H1 (cell line): ENCODE results near the gene ABL1. TPM values are rescaled to one million over a fixed set of nuclear protein-coding genes. Genes with fewer than 3 reads are reported as not detected.

Source experiments
- CTCF ChIA-PET: fragments of 300-600 bp; sonication (Branson Sonifier 250); formaldehyde crosslinking; loops from one replicate; lab custom pipeline; 2021; ENCODE audit not compliant: partially characterized antibody; lab: Charles Lee
- POLR2A ChIA-PET: fragments of 300-600 bp; sonication (Branson Sonifier 250); formaldehyde crosslinking; loops from one replicate; lab custom pipeline; 2021; ENCODE audit warnings: inconsistent platforms; ENCODE audit not compliant: partially characterized antibody; lab: Charles Lee
- DNase-seq, 2 experiments: peaks; one replicate each; pipeline versions ENCODE4 v3.0.0 to v3.0.0-alpha.2; 2010 to 2022; ENCODE audit warnings: low spot score in 2 of 2, low read depth in 1 of 2, mixed read lengths in 1 of 2
- FAIRE-seq: peaks from 2 replicates; lab custom pipeline; 2011; peaks lifted over from hg19 to GRCh38; lab: Jason Lieb, UNC
- H2AFZ ChIP-seq: 2 replicates; pipeline ENCODE4 v1.8.1; 2012; ENCODE audit warnings: low read length, inconsistent platforms
- H2AK5ac ChIP-seq: 2 replicates; pipeline ENCODE4 v1.6.1; 2013; ENCODE audit warnings: low read depth, low read length
- H2BK120ac ChIP-seq: replicated peaks from 2 replicates; pipeline ENCODE3; 2013; ENCODE audit warnings: low read depth, low read length, inconsistent platforms
- H2BK12ac ChIP-seq: 2 replicates; pipeline ENCODE4 v1.6.1; 2013; ENCODE audit warnings: low read depth, low read length
- H2BK15ac ChIP-seq: 2 replicates; pipeline ENCODE4 v1.6.1; 2013; ENCODE audit warnings: low read length
- H2BK20ac ChIP-seq: 2 replicates; pipeline ENCODE4 v1.6.1; 2013; ENCODE audit warnings: low read length
- H2BK5ac ChIP-seq: 2 replicates; pipeline ENCODE4 v1.6.1; 2013; ENCODE audit warnings: low read depth, low read length
- H3K14ac ChIP-seq: 2 replicates; pipeline ENCODE4 v1.6.1; 2013; ENCODE audit warnings: inconsistent platforms; ENCODE audit not compliant: insufficient read length
- H3K18ac ChIP-seq: 2 replicates; pipeline ENCODE4 v1.6.1; 2013; ENCODE audit warnings: low read length; ENCODE audit errors: extremely low read depth
- H3K23ac ChIP-seq: 2 replicates; pipeline ENCODE4 v1.6.1; 2013; ENCODE audit warnings: inconsistent platforms; ENCODE audit not compliant: insufficient read length
- H3K23me2 ChIP-seq: 2 replicates; pipeline ENCODE4 v1.6.1; 2013; ENCODE audit warnings: low read depth, low read length
- H3K27ac ChIP-seq: 2 replicates; pipeline ENCODE4 v1.6.1; 2011; ENCODE audit warnings: low read depth, low read length, inconsistent platforms
- H3K27me3 ChIP-seq, 4 experiments: replicated peaks in 1 of 4; 1 replicate in 1 of 4; 2 replicates in 3 of 4; pipeline versions ENCODE4 v1.6.1 to v1.8.1; 2011 to 2013; ENCODE audit warnings: low read length in 3 of 4, mild to moderate bottlenecking in 3 of 4, inconsistent platforms in 2 of 4, mixed read lengths in 2 of 4, moderate library complexity in 1 of 4; ENCODE audit not compliant: control insufficient read depth in 3 of 4, insufficient read depth in 3 of 4; ENCODE audit errors: extremely low read depth in 1 of 4
- H3K36me3 ChIP-seq, 4 experiments: 2 replicates each; pipeline versions ENCODE4 v1.6.1 to v1.8.1; 2011 to 2013; ENCODE audit warnings: mild to moderate bottlenecking in 4 of 4, low read length in 3 of 4, moderate library complexity in 2 of 4, control low read depth in 1 of 4, inconsistent platforms in 1 of 4; ENCODE audit not compliant: insufficient read depth in 4 of 4, control insufficient read depth in 2 of 4
- H3K4ac ChIP-seq: replicated peaks from 2 replicates; pipeline ENCODE3; 2013; ENCODE audit warnings: low read length, low read depth, mixed read lengths, inconsistent platforms; ENCODE audit not compliant: insufficient read length
- H3K4me1 ChIP-seq, 4 experiments: replicated peaks in 1 of 4; 1 replicate in 1 of 4; 2 replicates in 3 of 4; pipeline versions ENCODE4 v1.6.1 to v1.8.1; 2011 to 2013; ENCODE audit warnings: low read length in 3 of 4, inconsistent platforms in 2 of 4, mixed read lengths in 1 of 4; ENCODE audit not compliant: insufficient read depth in 4 of 4, control insufficient read depth in 3 of 4
- H3K4me2 ChIP-seq, 2 experiments: 2 replicates each; pipeline versions ENCODE4 v1.6.1 to v1.8.1; 2011 to 2013; ENCODE audit warnings: low read depth in 2 of 2, low read length in 2 of 2, control low read depth in 1 of 2, inconsistent platforms in 1 of 2, mild to moderate bottlenecking in 1 of 2; ENCODE audit not compliant: insufficient read depth in 1 of 2
- H3K4me3 ChIP-seq, 4 experiments: fragments of 200-600, 300-600 bp in 1 of 4; sonication (generic), shearing (Covaris generic), sonication (Bioruptor Twin) in 1 of 4; 2 replicates each; pipeline versions ENCODE4 v1.5.1 to v1.8.1; 2011 to 2016; ENCODE audit warnings: low read length in 4 of 4, low read depth in 3 of 4, control low read depth in 2 of 4, inconsistent platforms in 2 of 4, mild to moderate bottlenecking in 2 of 4, mixed read lengths in 1 of 4, moderate library complexity in 1 of 4; ENCODE audit not compliant: insufficient read depth in 2 of 4; ENCODE audit errors: extremely low read depth in 1 of 4
- H3K56ac ChIP-seq: replicated peaks from 2 replicates; pipeline ENCODE3; 2013; ENCODE audit warnings: low read depth, mild to moderate bottlenecking, mixed read lengths, low read length, inconsistent platforms; ENCODE audit not compliant: insufficient read length
- H3K79me1 ChIP-seq: 2 replicates; pipeline ENCODE4 v1.6.1; 2013; ENCODE audit warnings: low read depth, low read length, control low read depth
- H3K79me2 ChIP-seq, 2 experiments: 2 replicates each; pipeline versions ENCODE4 v1.6.1 to v1.8.1; 2012 to 2013; ENCODE audit warnings: low read length in 2 of 2, mild to moderate bottlenecking in 2 of 2, inconsistent platforms in 1 of 2; ENCODE audit not compliant: insufficient read depth in 2 of 2, control insufficient read depth in 1 of 2
- H3K9ac ChIP-seq, 4 experiments: replicated peaks in 1 of 4; 1 replicate in 1 of 4; 2 replicates in 3 of 4; pipeline versions ENCODE4 v1.6.1 to v1.8.1; 2011 to 2013; ENCODE audit warnings: low read depth in 3 of 4, low read length in 3 of 4, control low read depth in 2 of 4, mild to moderate bottlenecking in 2 of 4, moderate library complexity in 2 of 4, inconsistent platforms in 1 of 4; ENCODE audit errors: extremely low read depth in 1 of 4
- H3K9me3 ChIP-seq, 2 experiments: 2 replicates each; pipeline versions ENCODE4 v1.6.1 to v1.8.1; 2012 to 2013; ENCODE audit warnings: mild to moderate bottlenecking in 2 of 2, moderate library complexity in 2 of 2, control low read depth in 1 of 2, inconsistent platforms in 1 of 2, low read depth in 1 of 2, low read length in 1 of 2, mixed read lengths in 1 of 2; ENCODE audit not compliant: insufficient read depth in 2 of 2
- H4K20me1 ChIP-seq, 2 experiments: replicated peaks in 1 of 2; 2 replicates each; pipeline versions ENCODE3 to v1.8.1; 2011 to 2013; ENCODE audit warnings: inconsistent platforms in 2 of 2, low read length in 2 of 2, mild to moderate bottlenecking in 1 of 2; ENCODE audit not compliant: insufficient read depth in 2 of 2, control insufficient read depth in 1 of 2
- H4K5ac ChIP-seq: 2 replicates; pipeline ENCODE4 v1.6.1; 2013; ENCODE audit warnings: low read length, low read depth, mixed read lengths, inconsistent platforms; ENCODE audit not compliant: insufficient read length
- H4K8ac ChIP-seq: 2 replicates; pipeline ENCODE4 v1.8.0; 2013; ENCODE audit warnings: mild to moderate bottlenecking, moderate library complexity, low read length, inconsistent platforms; ENCODE audit not compliant: insufficient read depth; ENCODE audit errors: extremely low read depth
- H4K91ac ChIP-seq: replicated peaks from 2 replicates; pipeline ENCODE3; 2013; ENCODE audit warnings: low read length, mixed read lengths, inconsistent platforms; ENCODE audit not compliant: insufficient read length
- BACH1 ChIP-seq: IDR thresholded peaks from 2 replicates; pipeline ENCODE4 v1.6.1; 2012; ENCODE audit warnings: low read length, improper control_type of control experiment
- EGR1 ChIP-seq: IDR thresholded peaks from 2 replicates; pipeline ENCODE4 v1.6.1; 2011; ENCODE audit warnings: low read depth, low read length, borderline replicate concordance
- GTF2F1 ChIP-seq: IDR thresholded peaks from 2 replicates; pipeline ENCODE4 v1.6.1; 2012; ENCODE audit warnings: low read depth, low read length, improper control_type of control experiment, borderline replicate concordance
- NRF1 ChIP-seq: IDR thresholded peaks from 2 replicates; pipeline ENCODE4 v1.6.1; 2011; ENCODE audit warnings: mild to moderate bottlenecking, low read depth, low read length, improper control_type of control experiment
- PHF8 ChIP-seq: fragments of 200-600 bp; sonication (generic); conservative IDR thresholded peaks from 2 replicates; pipeline ENCODE4 v1.7.1; 2012; ENCODE audit warnings: low read depth, mild to moderate bottlenecking, inconsistent platforms, low read length, moderate library complexity
- RFX5 ChIP-seq: IDR thresholded peaks from 2 replicates; pipeline ENCODE4 v1.6.1; 2011; ENCODE audit warnings: low read depth, low read length, improper control_type of control experiment, borderline replicate concordance
- RXRA ChIP-seq: IDR thresholded peaks from 2 replicates; pipeline ENCODE4 v1.6.1; 2011; ENCODE audit warnings: low read depth, mild to moderate bottlenecking, low read length, moderate library complexity; ENCODE audit not compliant: insufficient read depth
- SP4 ChIP-seq: IDR thresholded peaks from 2 replicates; pipeline ENCODE4 v1.6.1; 2012; ENCODE audit warnings: low read length, inconsistent platforms
- TAF7 ChIP-seq: optimal IDR thresholded peaks from 2 replicates; pipeline ENCODE3; 2011; ENCODE audit warnings: low read depth, mild to moderate bottlenecking, inconsistent platforms, low read length, moderate library complexity, borderline replicate concordance
- WGBS, 2 experiments: shearing (Covaris generic) in 1 of 2; methylation state at CpG; one replicate each; pipeline versions ENCODE4 v1.1.6 to v1.1.7; 2013 to 2015; ENCODE audit warnings: low lambda C conversion rate in 2 of 2, mixed read lengths in 2 of 2, inconsistent platforms in 1 of 2, low coverage in 1 of 2, missing lambda C conversion rate in 1 of 2; ENCODE audit not compliant: insufficient replicate concordance in 2 of 2, insufficient coverage in 1 of 2, insufficient read length in 1 of 2; ENCODE audit errors: extremely low coverage in 1 of 2, missing lambda C conversion rate in 1 of 2; 5-methylcytosine and 5-hydroxymethylcytosine counted together
- polyA plus RNA-seq, 7 experiments: library from polyadenylated mRNA; depleted of rRNA in 3 of 7; stranded (reverse) in 5 of 7; unstranded in 2 of 7; fragments of >200 nt in 5 of 7; fragments of 200-250 nt in 2 of 7; gene quantifications; 1 replicate in 5 of 7; 2 replicates in 1 of 7; 4 replicates in 1 of 7; pipeline versions ENCODE4 v1.2.1 to v1.2.3, GENCODE V29; 2011 to 2013; ENCODE audit warnings: missing spikeins in 2 of 7, mixed read lengths in 2 of 7
- total RNA-seq: library from RNA; stranded (reverse); fragmentation: NEBNext Ultra II Directional; extraction: Animal tissue kit (Norgen Biotek cat#: 25700); gene quantifications from 2 replicates; pipeline ENCODE4 v1.2.1, GENCODE V29; 2021
- TF ChIP-seq, protein P1 (sequence below): IDR thresholded peaks from 2 replicates; pipeline ENCODE4 v1.6.1; 2012; ENCODE audit warnings: low read length, inconsistent platforms
- TF ChIP-seq, protein P2 (sequence below): IDR thresholded peaks from 2 replicates; pipeline ENCODE4 v1.6.1; 2011; ENCODE audit warnings: low read depth, mild to moderate bottlenecking, low read length; ENCODE audit not compliant: insufficient read depth

Gene ABL1
- total and polyA plus RNA-seq, 2 of the 8 experiments (the other 6 are each of a cell fraction or from before 2014, with no cell fraction given): 35.3 to 104 TPM

DNA sequence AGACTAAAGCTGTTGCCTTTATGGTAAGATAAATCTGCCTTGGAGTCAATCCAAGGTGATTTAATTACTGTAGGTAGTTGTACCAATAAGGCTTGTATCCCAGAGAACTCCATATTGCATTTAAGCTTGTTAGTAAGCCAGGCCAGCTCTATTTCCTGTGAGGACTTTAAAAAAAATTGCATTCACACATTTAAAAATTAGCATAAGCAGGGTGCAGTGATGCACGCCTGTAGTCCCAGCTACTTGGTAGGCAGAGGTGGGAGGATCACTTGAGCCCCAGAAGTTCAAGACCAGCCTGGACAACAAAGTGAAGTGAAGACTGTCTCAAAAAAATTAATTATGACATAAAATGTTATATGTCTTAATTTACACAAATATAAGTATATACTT lies 28.7 kb upstream of the ABL1 start:
- CTCF ChIA-PET: interaction anchor here (0.8 to 2.9 kb wide), 13 partner anchors 9 to 345 kb away, joined by 3 to 8 read pairs (median 5); no protein-coding TSS in a partner anchor
- TF ChIP-seq EGR1 (no peak), RFX5 (no peak), RXRA (no peak), BACH1 (no peak), SP4 (no peak), GTF2F1 (no peak), NRF1 (no peak), TAF7 (no peak), PHF8 (no peak)
- TF ChIP-seq, protein P1, sequence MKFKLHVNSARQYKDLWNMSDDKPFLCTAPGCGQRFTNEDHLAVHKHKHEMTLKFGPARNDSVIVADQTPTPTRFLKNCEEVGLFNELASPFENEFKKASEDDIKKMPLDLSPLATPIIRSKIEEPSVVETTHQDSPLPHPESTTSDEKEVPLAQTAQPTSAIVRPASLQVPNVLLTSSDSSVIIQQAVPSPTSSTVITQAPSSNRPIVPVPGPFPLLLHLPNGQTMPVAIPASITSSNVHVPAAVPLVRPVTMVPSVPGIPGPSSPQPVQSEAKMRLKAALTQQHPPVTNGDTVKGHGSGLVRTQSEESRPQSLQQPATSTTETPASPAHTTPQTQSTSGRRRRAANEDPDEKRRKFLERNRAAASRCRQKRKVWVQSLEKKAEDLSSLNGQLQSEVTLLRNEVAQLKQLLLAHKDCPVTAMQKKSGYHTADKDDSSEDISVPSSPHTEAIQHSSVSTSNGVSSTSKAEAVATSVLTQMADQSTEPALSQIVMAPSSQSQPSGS: no peak
- TF ChIP-seq, protein P2, sequence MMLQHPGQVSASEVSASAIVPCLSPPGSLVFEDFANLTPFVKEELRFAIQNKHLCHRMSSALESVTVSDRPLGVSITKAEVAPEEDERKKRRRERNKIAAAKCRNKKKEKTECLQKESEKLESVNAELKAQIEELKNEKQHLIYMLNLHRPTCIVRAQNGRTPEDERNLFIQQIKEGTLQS: no peak

More for the DNA sequence above, 28.7 kb upstream of the ABL1 start:
- H3K4me2 ChIP-seq: no peak overlapping the region
- H3K27me3 ChIP-seq: no peaks in the 10 kb centered on the region
- no peak overlapping the region for H2BK20ac ChIP-seq
- no peak overlapping the region for H3K9ac ChIP-seq
- H3K79me2 ChIP-seq: peaks cover 0 to 12% of the 10 kb centered on the region in 2 experiments; a peak in 2 of 4 replicates
- H2AK5ac ChIP-seq: no peak overlapping the region
- peaks cover 0 to 5% (median 2%) of the 10 kb centered on the region in 4 experiments; a peak in 4 of 7 replicates for H3K4me1 ChIP-seq
- H3K23ac ChIP-seq: no peak overlapping the region
- POLR2A ChIA-PET: interaction anchor here (0.7 to 1.9 kb wide), 3 partner anchors 11 to 96 kb away, joined by 3 to 7 read pairs (median 5); partner anchors contain the start of gene ABL1
- no peak overlapping the region for H3K18ac ChIP-seq
- no peak overlapping the region for H4K5ac ChIP-seq
- H3K9me3 ChIP-seq: peaks cover 0 to 2% of the 10 kb centered on the region in 2 experiments; a peak in 1 of 4 replicates
- H2BK15ac ChIP-seq: no peak overlapping the region
- no peak overlapping the region for H4K91ac ChIP-seq
- H2BK12ac ChIP-seq: no peak overlapping the region
- no peak overlapping the region for H3K4ac ChIP-seq
- H2BK5ac ChIP-seq: no peak overlapping the region
- FAIRE-seq (no peak), DNase-seq (no peak)
- 100% methylated on average over 1 of the region's 1 CpG; no CpG with 5 or more reads in 1 of the 2 experiments for WGBS, 2 experiments
- H2AFZ ChIP-seq: no peak overlapping the region
- no peaks in the 10 kb centered on the region for H3K23me2 ChIP-seq
- H4K8ac ChIP-seq: no peak overlapping the region
- no peak overlapping the region for H3K14ac ChIP-seq
- no peaks in the 10 kb centered on the region for H3K36me3 ChIP-seq
- no peaks in the 10 kb centered on the region for H4K20me1 ChIP-seq
- no peak overlapping the region for H3K4me3 ChIP-seq
- H3K56ac ChIP-seq: no peak overlapping the region
- H2BK120ac ChIP-seq: no peak overlapping the region
- no peaks in the 10 kb centered on the region for H3K79me1 ChIP-seq
- H3K27ac ChIP-seq: no peak overlapping the region
